ENCODE data around the gene SGCG. TPM values are rescaled to one million over a fixed set of nuclear protein-coding genes. Genes with fewer than 3 reads are reported as not detected.

SGCG gene
- total RNA-seq, 4 donors from 2014 or later, result 2.5 TPM; not detected in 3

DNA sequence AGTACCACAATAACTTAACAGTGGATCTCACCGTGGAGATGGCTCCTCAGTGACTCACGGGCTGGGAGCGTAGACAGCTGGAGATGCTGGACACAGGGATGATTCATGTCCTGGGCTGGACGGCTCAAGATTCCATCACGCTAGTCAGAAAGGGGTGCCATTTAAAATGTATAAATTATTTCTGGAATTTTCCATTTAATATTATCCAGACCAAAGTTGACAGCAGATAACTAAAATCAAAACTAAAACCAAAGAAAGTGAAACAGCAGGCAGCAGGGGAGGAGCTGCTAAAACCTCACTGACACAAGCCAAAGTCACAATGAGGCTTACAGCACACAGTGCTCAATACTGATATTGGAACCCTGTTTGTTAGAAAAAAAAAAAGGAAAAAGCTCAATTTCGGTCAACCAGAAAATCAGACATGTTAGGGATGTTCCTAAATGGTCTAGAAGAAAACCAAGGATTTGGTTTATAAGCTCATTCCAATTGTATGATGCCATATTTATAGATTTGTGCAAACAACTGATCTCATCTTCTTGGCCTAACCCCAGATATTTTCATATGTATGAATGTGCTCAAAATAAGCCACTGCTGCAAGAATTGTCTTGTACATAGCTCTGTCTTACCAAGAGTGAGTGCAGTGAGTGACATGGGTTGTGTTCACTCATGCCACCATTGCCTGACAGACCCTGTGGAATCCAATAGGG, 140.9 kb downstream of the SGCG start:
- no peak for TF ChIP-seq POLR2A (IDR thresholded peaks at IDR 0.05)
- TF ChIP-seq, protein P1, sequence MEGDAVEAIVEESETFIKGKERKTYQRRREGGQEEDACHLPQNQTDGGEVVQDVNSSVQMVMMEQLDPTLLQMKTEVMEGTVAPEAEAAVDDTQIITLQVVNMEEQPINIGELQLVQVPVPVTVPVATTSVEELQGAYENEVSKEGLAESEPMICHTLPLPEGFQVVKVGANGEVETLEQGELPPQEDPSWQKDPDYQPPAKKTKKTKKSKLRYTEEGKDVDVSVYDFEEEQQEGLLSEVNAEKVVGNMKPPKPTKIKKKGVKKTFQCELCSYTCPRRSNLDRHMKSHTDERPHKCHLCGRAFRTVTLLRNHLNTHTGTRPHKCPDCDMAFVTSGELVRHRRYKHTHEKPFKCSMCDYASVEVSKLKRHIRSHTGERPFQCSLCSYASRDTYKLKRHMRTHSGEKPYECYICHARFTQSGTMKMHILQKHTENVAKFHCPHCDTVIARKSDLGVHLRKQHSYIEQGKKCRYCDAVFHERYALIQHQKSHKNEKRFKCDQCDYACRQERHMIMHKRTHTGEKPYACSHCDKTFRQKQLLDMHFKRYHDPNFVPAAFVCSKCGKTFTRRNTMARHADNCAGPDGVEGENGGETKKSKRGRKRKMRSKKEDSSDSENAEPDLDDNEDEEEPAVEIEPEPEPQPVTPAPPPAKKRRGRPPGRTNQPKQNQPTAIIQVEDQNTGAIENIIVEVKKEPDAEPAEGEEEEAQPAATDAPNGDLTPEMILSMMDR (IDR thresholded peaks at IDR 0.05), result no peak
- Histone ChIP-seq H3K27me3 (no peaks in the 10 kb centered on the region), H3K4me1 (no peaks in the 10 kb centered on the region), H3K4me3 (peak overlapping the region; percentile 12 to 25 (median 22)), H3K9me3 (no peaks in the 10 kb centered on the region), H3K27ac (peak overlapping the region in 1 of 4 donors; percentile 16), H3K36me3 (no peaks in the 10 kb centered on the region)
- peak in 1 of 3 donors; percentile 48 for DNase-seq

DNA sequence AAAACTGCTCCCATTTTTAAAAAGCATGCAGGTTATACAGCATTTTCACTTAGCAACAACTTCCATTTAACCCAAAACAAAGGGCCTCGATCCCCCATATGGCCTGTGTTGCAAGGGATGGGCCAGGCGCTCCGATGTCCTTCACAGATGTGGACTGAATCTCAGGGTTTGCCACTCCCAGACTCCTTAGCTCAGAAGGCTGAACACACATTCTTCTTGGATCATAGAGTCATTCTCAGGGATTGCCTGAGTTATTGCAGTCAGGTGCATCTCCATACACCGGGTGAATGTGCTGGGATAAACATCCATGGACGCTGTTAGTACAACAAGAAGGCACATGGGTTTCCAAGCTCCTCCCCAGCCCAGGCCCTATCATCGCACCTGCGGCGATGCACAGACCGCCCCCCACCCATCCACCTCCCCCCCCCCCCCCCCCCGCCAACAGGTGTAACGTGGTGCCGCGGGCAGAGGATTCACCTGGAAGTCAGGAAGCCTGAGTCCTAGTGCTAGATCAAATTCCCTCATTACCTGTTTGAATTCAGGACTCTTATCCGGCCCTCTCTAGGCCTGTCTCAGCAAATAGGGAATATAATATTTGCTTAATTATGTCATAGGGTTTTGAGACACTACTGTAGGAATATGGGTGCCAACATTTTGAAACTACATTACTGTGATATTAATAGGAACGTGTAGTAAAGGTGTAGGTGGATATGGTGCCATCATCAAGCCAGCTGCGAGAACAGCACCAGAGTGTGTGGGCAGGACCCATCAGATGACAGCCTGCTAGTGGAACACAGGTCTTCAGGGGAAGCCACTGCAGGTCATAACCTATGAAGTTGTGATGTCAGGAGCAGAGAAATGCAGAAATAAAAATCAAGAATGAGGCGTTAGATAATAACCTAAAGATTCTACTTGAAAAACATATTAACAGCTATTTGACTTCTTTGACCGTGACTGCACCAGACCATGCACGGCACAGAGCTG, 141.9 kb downstream of the SGCG start:
- DNase-seq, result no peak
- H3K4me3 ChIP-seq, result no peak overlapping the region
- TF ChIP-seq, protein P1 (IDR thresholded peaks at IDR 0.05), result no peak
- no peak for TF ChIP-seq POLR2A (IDR thresholded peaks at IDR 0.05)
- no peaks in the 10 kb centered on the region for H3K27me3 ChIP-seq
- H3K4me1 ChIP-seq, result no peaks in the 10 kb centered on the region
- no peaks in the 10 kb centered on the region for H3K9me3 ChIP-seq
- H3K36me3 ChIP-seq, result no peaks in the 10 kb centered on the region
- peak overlapping the region in 1 of 4 donors; percentile 16 for H3K27ac ChIP-seq

DNA sequence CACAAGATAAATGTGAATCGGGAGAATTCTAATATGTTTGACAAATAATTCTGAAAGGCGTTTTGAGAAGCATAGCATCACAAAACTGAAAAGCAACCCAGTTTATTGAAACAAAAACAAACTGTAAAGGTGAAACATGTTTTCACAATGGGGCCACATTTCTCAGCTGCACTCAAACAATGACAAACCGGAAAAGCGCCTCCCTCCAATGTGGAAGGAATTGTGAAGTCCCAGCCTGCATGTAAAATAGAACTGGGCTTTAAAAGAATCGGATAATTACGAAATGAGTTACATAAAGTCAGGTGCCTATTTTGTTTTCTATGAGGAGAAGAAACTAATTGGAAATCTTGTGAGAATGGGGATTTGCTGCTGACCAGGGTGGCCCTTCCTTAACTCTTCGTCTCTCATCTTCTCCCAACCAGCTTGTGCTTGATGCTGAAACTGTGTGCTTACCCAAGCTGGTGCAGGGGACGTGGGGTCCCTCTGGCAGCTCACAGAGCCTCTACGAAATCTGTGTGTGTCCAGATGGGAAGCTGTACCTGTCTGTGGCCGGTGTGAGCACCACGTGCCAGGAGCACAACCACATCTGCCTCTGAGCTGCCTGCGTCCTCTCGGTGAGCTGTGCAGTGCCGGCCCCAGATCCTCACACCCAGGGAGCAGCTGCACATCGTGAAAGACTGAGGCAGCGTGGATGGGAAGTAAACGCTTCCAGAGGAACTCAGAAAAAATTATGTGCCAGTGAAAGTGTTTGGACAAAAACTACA, 143.3 kb downstream of the SGCG start:
- Histone ChIP-seq H3K27ac (no peak overlapping the region), H3K27me3 (no peaks in the 10 kb centered on the region), H3K4me3 (no peak overlapping the region), H3K9me3 (no peaks in the 10 kb centered on the region), H3K4me1 (no peaks in the 10 kb centered on the region), H3K36me3 (no peaks in the 10 kb centered on the region)
- TF ChIP-seq, protein P1 (IDR thresholded peaks at IDR 0.05), result no peak
- no peak for TF ChIP-seq POLR2A (IDR thresholded peaks at IDR 0.05)
- DNase-seq, result no peak

DNA sequence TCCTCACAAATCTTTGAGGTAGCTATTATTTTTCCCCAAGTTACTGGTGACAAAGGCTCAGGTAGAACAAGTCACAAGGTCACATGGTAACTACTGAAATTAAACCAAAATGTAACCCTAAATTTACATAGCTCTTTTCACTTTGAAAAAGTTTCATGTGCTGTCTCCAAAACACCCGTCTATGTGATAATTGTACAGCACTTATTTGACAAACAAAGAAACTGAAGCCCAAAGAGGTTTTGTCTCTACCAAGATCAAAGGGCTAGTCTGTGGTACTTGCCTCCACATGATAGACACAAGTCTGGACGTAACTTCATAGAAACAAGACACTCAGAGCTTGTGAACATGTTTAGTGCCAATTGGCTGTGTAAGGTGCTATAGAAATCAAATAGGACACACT, 144.4 kb downstream of the SGCG start:
- H3K27ac ChIP-seq, result no peak overlapping the region
- H3K27me3 ChIP-seq, result no peaks in the 10 kb centered on the region
- H3K4me1 ChIP-seq, result no peaks in the 10 kb centered on the region
- H3K4me3 ChIP-seq, result no peak overlapping the region
- H3K36me3 ChIP-seq, result no peaks in the 10 kb centered on the region
- TF ChIP-seq, protein P1 (IDR thresholded peaks at IDR 0.05), result no peak
- TF ChIP-seq POLR2A (IDR thresholded peaks at IDR 0.05), result no peak
- no peaks in the 10 kb centered on the region for H3K9me3 ChIP-seq
- DNase-seq, result no peak

- H3K27ac ChIP-seq, result no peak overlapping the region
- no peak overlapping the region for H3K4me3 ChIP-seq
- H3K9me3 ChIP-seq, result peaks cover 0 to 4% (median 0%) of the 10 kb centered on the region in 4 donors
- H3K27me3 ChIP-seq, result no peaks in the 10 kb centered on the region
- no peaks in the 10 kb centered on the region for H3K36me3 ChIP-seq
- no peaks in the 10 kb centered on the region for H3K4me1 ChIP-seq
- no peak for TF ChIP-seq POLR2A (IDR thresholded peaks at IDR 0.05)
- TF ChIP-seq, protein P1 (IDR thresholded peaks at IDR 0.05), result no peak
- no peak for DNase-seq
These were observed 149.6 kb downstream of the SGCG start for GRCh38 chr13:23330356-23330755.
